K562 (cell line): ENCODE results near the gene HDAC1. TPM values are rescaled to one million over a fixed set of nuclear protein-coding genes. Genes with fewer than 3 reads are reported as not detected.

ENCODE experiments used
- ARID4B ChIP-seq: sonication (generic); formaldehyde crosslinking; IDR thresholded peaks from 2 replicates; pipeline ENCODE4 v1.8.0; 2022; ENCODE audit warnings: mild to moderate bottlenecking, missing genetic modification reagents
- ATF1 ChIP-seq, 2 experiments: fragments of 450-650 bp in 1 of 2; IDR thresholded peaks; 2 replicates each; pipeline ENCODE4 v1.6.1; 2016; ENCODE audit warnings: missing compliant biosample characterization in 1 of 2, missing genetic modification characterization in 1 of 2
- BRF1 ChIP-seq: IDR thresholded peaks from 3 replicates; pipeline ENCODE4 v1.6.1; 2011; ENCODE audit warnings: borderline replicate concordance, mild to moderate bottlenecking; ENCODE audit not compliant: insufficient read length; ENCODE audit errors: extremely low read depth
- CCAR2 ChIP-seq: fragments of 200-400 bp; formaldehyde crosslinking; IDR thresholded peaks from 2 replicates; pipeline ENCODE4 v1.6.1; 2017; ENCODE audit warnings: mild to moderate bottlenecking, low read depth, low read length
- E2F3 ChIP-seq: fragments of 250-450 bp; sonication (Bioruptor Pico); IDR thresholded peaks from 2 replicates; pipeline ENCODE4 v1.4.0; 2020; ENCODE audit warnings: mild to moderate bottlenecking
- FOXK1 ChIP-seq: sonication (generic); formaldehyde crosslinking; IDR thresholded peaks from 2 replicates; pipeline ENCODE4 v1.8.0; 2022; ENCODE audit warnings: missing genetic modification reagents, mild to moderate bottlenecking, borderline replicate concordance
- GABPB2 ChIP-seq: fragments of 250-450 bp; sonication (Bioruptor Pico); conservative IDR thresholded peaks from 2 replicates; pipeline ENCODE4 v1.5.1; 2021; ENCODE audit warnings: mild to moderate bottlenecking
- GTF2B ChIP-seq: IDR thresholded peaks from 2 replicates; pipeline ENCODE4 v1.6.1; 2011; ENCODE audit not compliant: insufficient read length; ENCODE audit errors: extremely low read depth
- HMG20A ChIP-seq: fragments of 450-650 bp; formaldehyde crosslinking; conservative IDR thresholded peaks from 2 replicates; pipeline ENCODE4 v1.4.0; 2020; ENCODE audit warnings: mild to moderate bottlenecking, mixed read lengths
- ILF3 ChIP-seq: fragments of 450-650 bp; IDR thresholded peaks from 2 replicates; pipeline ENCODE4 v1.6.1; 2018; ENCODE audit warnings: antibody characterized with exemption, mild to moderate bottlenecking, moderate library complexity, borderline replicate concordance
- KDM2B ChIP-seq: fragments of 250-450 bp; sonication (Bioruptor Pico); IDR thresholded peaks from 2 replicates; pipeline ENCODE4 v1.8.0; 2021; ENCODE audit warnings: mild to moderate bottlenecking, moderate library complexity
- MCM5 ChIP-seq: fragments of 450-650 bp; IDR thresholded peaks from 2 replicates; pipeline ENCODE4 v1.6.1; 2016; ENCODE audit warnings: low read depth
- MEIS2 ChIP-seq: fragments of 450-650 bp; IDR thresholded peaks from 2 replicates; pipeline ENCODE4 v1.6.1; 2014; ENCODE audit warnings: mild to moderate bottlenecking; ENCODE audit not compliant: partially characterized antibody
- NR4A1 ChIP-seq, 2 experiments: fragments of 250-450 bp in 1 of 2; fragments of 450-650 bp in 1 of 2; sonication (Bioruptor Pico) in 1 of 2; IDR thresholded peaks; 2 replicates each; pipeline versions ENCODE4 v1.4.0 to v1.6.1; 2016 to 2020; ENCODE audit warnings: mild to moderate bottlenecking in 2 of 2, missing compliant biosample characterization in 1 of 2, missing genetic modification characterization in 1 of 2, moderate library complexity in 1 of 2
- TEAD1 ChIP-seq, 2 experiments: fragments of 450-650 bp in 1 of 2; sonication (generic) in 1 of 2; formaldehyde crosslinking; IDR thresholded peaks; 2 replicates each; pipeline versions ENCODE4 v1.4.0 to v1.8.0; 2020 to 2022; ENCODE audit warnings: mild to moderate bottlenecking in 2 of 2, missing genetic modification reagents in 1 of 2
- ZNF507 ChIP-seq: conservative IDR thresholded peaks from 2 replicates; pipeline ENCODE4 v1.6.1; 2017; ENCODE audit warnings: missing genetic modification characterization, missing compliant biosample characterization
- ZNF780A ChIP-seq: fragments of 250-450 bp; sonication (Bioruptor Pico); IDR thresholded peaks from 2 replicates; pipeline ENCODE4 v1.5.0; 2021; ENCODE audit warnings: mild to moderate bottlenecking
- polyA plus RNA-seq, 8 experiments: library from polyadenylated mRNA; depleted of rRNA in 4 of 8; stranded (reverse) in 5 of 8; unstranded in 3 of 8; fragments of >200 nt; fragmentation: Nextera tagmentation in 2 of 8; fragmentation: Illumina TruSeq in 1 of 8; extraction: Ambion mirVana in 2 of 8; extraction: Trizol in 1 of 8; gene quantifications; 2 replicates each; pipeline versions ENCODE4 v1.2.1 to v1.2.3, GENCODE V29; 2011 to 2014; ENCODE audit warnings: inconsistent platforms in 1 of 8, missing spikeins in 1 of 8
- total RNA-seq, 7 experiments: library from RNA; depleted of rRNA in 6 of 7; stranded (reverse); fragments of >200 nt in 6 of 7; fragmentation: Illumina TruSeq in 2 of 7; extraction: Trizol in 2 of 7; gene quantifications; 2 replicates each; pipeline versions ENCODE4 v1.2.1 to v1.2.3, GENCODE V29; 2011 to 2021; ENCODE audit warnings: low replicate concordance in 1 of 7
- TF ChIP-seq, protein P1 (sequence below): fragments of 450-650 bp; IDR thresholded peaks from 2 replicates; pipeline ENCODE4 v1.7.1; 2018; ENCODE audit warnings: mild to moderate bottlenecking, low read depth; ENCODE audit not compliant: partially characterized antibody

The HDAC1 gene
- total and polyA plus RNA-seq, 9 of the 15 experiments (the other 6 are each of a cell fraction or from before 2014, with no cell fraction given): 169 to 384 (median 193) TPM

DNA sequence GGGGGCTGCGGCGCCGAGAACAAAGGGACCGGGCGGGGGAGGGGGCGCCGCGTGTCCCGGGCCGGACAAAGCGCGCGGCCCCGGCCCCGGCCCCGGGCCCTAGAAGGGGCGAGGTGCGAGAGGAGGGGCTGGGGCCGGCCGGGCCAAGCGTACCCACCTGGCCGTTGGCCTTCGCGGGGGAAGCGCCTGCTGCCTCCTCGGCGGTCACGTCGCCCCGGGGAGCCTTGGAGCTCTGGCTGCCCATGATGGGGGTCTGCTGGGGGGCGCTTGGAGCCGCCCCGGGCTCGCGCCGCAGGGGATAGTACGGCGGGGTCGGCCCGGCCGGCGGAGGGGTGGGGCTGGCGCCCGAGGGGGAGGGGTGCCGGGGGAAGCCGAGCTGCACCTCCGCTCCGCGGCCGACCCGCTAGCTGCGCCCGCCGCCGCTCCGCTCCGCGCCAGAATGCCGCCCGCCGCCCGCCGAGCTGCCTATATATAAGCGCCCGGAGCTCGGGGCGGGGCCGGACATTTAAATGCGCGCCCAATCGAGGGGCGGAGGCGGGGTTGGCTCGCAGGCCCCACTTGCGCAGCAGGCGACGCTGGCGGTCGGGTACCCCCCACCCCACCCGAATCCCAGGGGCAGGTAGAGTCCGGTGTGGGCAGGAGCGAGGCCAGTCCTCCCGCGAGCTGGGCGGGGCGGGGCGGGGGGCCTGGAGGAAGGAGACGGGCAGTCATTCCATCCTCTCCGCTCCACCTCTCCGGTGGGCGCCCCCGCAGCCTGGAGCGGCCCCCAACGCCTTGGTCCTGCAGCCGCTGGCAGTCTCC lies 44.1 kb downstream of the HDAC1 start, which contains the start of gene MARCKSL1 (continued):
- no peak for TF ChIP-seq MEIS2
- TF ChIP-seq ILF3: no peak
- peak in 1 of 2 experiments; percentile 92; a peak in 2 of 4 replicates for TF ChIP-seq TEAD1 (CRISPR knock-in tag; IDR thresholded peaks at IDR 0.05)
- TF ChIP-seq ZNF780A (CRISPR knock-in tag): no peak
- TF ChIP-seq KDM2B (CRISPR knock-in tag): peak; percentile 43; the same call in 1 of the 2 replicates
- no peak for TF ChIP-seq BRF1
- no peak for TF ChIP-seq GABPB2
- TF ChIP-seq ARID4B (CRISPR knock-in tag): peak; percentile 70
- TF ChIP-seq E2F3 (CRISPR knock-in tag): no peak
- no peak for TF ChIP-seq CCAR2
- TF ChIP-seq HMG20A (CRISPR knock-in tag): no peak
- no peak for TF ChIP-seq MCM5
- TF ChIP-seq ATF1 (CRISPR knock-in tag; IDR thresholded peaks at IDR 0.05): 0 out of 2 replicates have a peak, but pooled peaks have one; percentile 15
- no peak for TF ChIP-seq ATF1 (tag; IDR thresholded peaks at IDR 0.05)
- TF ChIP-seq ZNF507 (tag): no peak
- no peak for TF ChIP-seq NR4A1 (CRISPR knock-in tag; IDR thresholded peaks at IDR 0.05)
- TF ChIP-seq NR4A1 (tag; IDR thresholded peaks at IDR 0.05): no peak
- TF ChIP-seq, protein P1, sequence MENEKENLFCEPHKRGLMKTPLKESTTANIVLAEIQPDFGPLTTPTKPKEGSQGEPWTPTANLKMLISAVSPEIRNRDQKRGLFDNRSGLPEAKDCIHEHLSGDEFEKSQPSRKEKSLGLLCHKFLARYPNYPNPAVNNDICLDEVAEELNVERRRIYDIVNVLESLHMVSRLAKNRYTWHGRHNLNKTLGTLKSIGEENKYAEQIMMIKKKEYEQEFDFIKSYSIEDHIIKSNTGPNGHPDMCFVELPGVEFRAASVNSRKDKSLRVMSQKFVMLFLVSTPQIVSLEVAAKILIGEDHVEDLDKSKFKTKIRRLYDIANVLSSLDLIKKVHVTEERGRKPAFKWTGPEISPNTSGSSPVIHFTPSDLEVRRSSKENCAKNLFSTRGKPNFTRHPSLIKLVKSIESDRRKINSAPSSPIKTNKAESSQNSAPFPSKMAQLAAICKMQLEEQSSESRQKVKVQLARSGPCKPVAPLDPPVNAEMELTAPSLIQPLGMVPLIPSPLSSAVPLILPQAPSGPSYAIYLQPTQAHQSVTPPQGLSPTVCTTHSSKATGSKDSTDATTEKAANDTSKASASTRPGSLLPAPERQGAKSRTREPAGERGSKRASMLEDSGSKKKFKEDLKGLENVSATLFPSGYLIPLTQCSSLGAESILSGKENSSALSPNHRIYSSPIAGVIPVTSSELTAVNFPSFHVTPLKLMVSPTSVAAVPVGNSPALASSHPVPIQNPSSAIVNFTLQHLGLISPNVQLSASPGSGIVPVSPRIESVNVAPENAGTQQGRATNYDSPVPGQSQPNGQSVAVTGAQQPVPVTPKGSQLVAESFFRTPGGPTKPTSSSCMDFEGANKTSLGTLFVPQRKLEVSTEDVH: no peak
- 0 out of 2 replicates have a peak, but pooled peaks have one; percentile 40 for TF ChIP-seq FOXK1 (CRISPR knock-in tag)
- peak; percentile 86 for TF ChIP-seq GTF2B
